HG02588 (cell line): ENCODE measurements around the gene ERFL.
"Not testable (repeated sequence)": the region's sequence is repeated elsewhere in the genome, so short reads cannot be mapped to it uniquely, and the experiment has no call there.

ENCODE experiments used
- ATAC-seq: cut with Tn5 transposase; IDR thresholded peaks from one replicate; pipeline ENCODE4 v1.9.1; 2021; ENCODE audit warnings: mild to moderate bottlenecking, moderate library complexity; ENCODE audit not compliant: unreplicated experiment

The ERFL gene

DNA sequence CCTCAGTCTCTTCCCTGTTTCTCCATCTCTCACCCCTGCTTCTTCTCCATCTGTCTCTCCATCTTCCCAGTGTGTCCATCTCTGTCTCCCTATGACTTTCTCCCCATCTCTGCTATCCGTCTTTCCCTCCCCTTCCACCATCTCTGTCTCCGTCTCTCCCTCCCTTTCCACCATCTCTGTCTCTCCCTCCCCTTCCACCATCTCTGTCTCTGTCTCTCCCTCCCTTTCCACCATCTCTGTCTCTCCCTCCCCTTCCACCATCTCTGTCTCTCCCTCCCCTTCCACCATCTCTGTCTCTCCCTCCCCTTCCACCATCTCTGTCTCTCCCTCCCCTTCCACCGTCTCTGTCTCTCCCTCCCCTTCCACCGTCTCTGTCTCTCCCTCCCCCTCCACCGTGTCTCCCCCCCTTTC is 13.8 kb downstream of the ERFL start:
- not testable (repeated sequence) for ATAC-seq

DNA sequence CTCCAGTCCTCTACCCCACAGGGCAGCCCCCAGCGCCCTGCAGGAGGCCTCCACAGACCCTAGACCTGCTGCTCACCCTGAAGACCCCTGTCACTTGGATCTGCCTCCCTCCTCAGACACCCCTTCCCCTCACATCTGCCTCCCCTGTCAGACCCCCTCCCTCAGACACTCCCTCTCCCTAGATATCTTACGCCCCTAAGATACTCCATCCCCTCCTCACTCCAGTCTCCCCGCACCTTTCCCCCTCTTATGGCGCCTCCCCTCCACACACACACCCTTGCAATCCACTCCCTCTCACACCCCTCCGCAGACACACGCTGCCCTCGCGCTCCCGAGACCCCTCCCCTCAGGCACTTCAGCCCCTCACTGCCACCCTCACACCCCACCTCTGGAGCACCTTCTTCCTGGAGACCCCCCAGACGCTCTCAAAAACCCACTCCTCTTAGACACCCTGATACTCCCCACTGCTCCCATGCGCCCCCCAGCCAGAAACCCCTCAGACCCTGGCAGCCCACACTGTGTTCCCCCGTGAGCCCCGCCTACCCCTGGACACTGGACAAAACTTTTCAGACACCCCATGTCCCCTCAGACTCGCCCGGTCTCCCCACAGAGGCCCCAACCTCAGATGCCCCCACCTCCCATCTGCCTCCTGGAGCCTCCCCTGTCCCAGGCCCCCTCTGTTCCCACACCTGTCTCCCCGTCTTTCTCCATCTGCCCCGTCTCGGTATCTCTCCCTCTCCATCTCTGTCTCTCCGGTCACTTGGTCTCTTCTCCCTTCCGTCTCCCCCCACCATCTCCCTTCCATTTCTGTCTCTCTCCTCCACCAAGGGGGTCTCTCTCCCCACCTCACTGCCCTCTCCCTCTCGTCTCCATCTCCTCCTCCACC is 14.5 kb downstream of the ERFL start:
- no peak for ATAC-seq

DNA sequence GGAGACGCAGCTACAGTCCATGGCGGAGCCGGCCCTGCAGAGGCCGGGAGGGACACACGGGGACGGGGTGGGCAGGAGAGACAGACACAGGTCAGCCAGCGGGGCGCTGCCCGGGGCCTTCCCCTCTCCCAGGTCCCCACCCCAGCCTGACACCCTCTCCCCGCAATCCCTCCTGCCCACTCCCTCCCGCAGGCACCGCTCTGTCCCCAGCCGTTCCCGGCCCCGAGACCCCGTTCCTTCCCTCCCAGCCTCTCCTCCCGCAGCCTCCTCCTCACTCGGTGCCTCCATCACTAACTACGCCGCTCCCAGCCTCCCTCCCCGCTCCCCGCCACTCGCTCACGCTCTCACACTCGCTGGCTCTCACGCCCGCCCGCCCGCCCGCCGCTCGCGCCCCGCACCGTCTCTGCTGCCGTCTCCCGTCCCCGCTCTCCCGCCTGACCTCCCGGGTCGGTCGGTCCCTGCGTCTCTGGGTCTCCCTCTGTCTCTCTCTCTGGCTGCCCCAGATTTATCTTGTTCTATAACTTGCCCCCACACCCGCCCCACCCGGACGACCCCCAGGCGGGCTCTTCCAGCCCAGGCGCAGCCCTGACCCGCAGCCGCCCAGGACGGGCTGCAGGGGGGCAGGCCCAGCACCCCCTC is 15.2 kb downstream of the ERFL start:
- ATAC-seq, result no peak

DNA sequence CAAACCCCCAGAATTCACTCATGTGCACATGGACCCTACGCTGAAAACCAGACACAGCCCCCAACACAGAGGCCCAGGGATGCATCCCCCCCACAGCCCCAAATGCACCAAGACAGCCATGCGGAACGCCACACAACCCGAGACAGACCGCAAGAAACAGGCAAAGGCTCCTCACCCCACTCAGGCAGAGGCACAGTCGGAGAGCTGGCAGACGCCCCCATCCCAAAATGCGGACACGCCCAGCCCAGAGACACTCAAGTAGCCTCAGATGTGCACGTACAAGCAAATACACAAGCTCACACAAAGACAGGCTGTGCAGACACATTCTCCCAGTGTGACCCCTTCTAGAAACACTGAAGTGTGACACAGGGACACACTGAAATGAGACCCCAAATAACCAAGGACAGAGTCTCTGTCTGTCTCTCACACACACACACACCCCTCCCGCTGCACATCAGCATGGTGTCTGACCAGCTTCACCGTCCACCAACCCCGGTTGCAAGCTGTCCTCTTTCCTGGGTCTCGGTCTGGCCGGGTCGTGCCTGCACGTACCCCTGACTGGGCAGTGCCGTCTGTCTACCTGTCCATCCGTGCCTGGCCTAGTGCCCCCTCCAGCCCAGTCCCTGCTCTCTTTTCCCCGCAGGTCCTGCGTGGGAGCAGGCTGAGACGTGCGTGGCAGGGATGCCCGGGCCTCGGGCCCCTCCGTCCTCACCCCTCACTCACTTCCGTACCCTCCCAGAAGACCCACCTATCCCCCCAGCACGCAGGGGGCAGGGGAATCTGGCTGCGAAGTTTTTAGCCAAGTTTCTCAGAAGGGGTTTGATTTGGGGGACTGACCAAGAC is 16.1 kb downstream of the ERFL start:
- no peak for ATAC-seq

DNA sequence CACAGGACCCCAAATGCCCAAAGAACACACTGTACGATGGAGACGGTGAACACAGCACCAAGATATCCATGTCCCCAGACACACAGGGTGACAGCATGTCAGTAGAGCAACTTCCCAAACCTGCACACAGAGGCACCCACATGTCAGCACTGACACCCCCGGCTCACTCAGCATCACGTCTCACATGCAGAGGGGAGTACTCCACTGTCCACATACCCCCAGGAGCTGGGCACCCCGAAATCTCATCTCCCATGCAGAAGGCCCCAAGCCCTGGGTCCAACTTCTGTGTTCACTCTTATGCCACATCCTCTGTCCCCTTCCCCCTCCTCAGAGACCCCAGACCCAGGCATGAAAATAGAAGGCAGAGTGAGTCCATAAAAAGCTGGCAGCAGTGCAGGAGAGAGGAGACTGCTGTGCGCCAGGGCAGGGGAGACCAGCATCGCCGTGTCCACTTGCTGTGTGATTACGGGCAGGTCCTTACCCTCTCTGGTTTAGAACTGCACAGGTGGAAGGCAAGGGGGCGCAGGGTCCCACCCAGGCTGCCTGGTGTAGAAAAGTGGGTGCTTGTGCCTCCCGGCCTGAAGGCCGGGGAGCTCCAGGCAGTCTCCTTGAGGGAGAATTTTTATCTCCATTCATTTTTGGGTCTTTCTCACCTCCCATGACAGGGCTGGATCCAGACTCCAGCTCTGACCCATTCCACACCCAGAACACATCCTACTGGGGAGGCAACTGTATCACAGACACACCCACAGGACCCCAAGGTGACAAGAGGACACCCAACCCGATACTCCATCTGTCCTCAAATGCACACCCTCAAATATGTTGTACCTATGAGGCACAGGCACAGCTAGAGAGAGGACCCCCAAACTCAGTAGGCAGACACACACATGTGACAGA is 17.0 kb downstream of the ERFL start:
- ATAC-seq, result no peak

DNA sequence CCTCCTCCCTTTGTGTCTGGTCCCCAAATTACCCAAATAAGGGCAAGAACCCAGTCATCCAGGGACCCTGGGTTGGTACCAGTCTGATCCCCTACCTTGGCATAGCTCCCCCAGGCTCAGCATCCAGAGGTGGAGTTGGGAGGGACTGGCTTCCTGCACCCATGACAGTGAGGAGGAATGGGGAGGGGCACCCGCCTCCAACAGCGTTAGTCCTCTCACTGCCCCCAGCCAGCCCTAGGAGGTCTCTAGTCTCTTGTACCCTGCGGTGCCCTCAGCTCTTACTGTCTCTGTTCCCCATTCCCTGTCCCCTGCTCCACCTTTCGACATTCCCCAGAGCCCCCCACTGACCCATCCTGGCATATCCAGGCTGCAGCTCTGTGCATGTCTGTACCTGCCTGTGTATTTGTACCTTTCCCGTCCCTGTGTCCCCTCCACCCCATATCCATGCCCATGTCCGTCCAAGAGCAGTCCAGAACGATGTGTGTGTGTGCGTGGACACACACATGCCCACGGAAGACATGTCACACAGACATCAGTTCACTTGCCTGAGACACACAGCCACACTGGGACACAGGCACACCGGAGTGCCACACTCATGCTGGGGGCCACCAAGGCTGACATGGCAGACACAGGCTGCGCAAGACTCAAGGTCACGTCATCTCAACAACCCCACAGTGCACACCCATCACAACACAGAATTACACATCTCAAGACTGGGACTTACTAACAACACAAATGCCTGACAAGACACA is 17.8 kb downstream of the ERFL start:
- no peak for ATAC-seq

DNA sequence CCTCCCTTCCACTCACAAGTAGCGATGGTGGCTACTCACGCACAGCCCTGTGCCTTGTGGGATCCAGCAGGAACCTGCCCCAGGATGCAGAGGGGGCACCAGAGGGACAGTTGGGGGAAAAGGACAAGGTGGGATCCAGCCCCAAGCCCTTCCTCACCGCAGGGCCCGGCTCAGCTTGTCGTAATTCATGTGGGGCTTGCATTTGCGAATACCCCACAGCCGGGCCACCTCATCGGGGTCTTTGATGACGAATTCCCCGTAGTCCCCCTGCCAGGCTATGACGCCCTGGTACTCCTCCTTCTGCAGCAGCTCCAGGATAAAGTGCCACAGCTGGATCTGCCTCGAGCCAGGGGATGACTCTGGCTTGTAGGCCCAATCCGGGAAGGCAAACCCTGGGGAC is 18.5 kb downstream of the ERFL start:
- no peak for ATAC-seq

DNA sequence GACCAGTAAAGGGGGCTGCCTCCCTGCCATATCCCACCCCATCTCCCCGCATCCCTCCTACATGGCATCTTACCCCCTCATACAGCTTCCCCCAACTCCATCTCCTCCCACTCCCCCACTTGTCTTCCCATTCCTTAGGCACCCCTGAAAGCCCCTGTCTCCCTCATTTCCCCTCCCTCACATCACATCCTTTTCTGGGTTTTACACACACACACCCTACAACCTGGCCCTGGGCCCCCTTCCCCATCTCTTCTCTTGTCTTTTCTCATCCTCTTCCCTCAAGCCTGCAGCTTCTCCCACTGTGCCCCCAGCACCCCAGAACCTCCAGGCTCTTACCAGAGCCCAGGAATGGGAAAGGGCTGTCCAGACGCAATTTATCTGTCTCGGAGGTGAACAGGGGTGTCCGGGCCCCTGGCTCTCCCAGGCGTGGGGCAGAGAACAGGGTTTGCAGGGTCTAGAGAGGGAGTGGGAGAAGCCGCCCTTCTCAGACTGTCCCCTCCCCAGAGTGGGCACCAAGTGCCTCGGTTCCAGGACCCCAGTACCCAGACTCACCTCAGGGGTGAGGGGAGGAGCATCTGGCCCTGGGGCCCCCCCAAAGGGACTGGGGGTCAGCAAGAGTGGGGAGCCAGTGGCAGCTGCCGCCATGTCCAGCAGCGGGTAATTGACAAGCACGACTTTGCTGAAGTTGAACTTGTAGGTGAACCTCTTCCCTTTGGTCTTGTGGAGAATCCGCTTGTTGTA is 19.4 kb downstream of the ERFL start:
- no peak for ATAC-seq

DNA sequence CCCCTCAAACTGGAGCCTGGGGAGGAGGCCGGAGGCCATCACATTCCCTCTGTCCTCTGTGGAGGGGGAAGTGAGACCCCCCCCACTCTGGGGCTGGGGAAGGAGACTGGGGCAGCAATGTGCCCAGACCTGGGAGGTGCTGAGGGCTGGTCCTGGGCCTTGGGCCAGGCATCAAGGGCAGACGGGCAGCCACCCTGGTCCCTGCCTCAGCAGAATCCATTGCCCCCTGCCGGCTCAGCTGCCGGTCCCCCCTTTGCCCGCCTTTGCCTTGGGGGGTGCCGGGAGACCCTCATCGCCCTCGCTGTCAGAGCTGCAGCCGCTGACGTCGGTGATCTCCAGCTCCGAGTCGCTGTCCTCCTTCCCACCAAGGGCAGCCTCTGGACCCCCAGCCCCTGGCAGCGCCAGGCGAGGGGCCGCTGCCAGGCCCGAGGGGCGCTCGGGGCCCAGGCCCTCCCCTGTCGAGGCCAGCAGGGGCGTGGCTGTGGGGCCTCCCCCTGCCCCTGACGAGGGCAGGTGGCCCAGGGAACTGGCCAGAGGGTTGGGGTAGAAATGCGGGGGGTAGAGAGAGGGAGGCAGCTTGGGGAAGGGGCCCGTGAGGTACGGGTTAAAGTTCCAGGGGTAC is 20.1 kb downstream of the ERFL start:
- no peak for ATAC-seq

DNA sequence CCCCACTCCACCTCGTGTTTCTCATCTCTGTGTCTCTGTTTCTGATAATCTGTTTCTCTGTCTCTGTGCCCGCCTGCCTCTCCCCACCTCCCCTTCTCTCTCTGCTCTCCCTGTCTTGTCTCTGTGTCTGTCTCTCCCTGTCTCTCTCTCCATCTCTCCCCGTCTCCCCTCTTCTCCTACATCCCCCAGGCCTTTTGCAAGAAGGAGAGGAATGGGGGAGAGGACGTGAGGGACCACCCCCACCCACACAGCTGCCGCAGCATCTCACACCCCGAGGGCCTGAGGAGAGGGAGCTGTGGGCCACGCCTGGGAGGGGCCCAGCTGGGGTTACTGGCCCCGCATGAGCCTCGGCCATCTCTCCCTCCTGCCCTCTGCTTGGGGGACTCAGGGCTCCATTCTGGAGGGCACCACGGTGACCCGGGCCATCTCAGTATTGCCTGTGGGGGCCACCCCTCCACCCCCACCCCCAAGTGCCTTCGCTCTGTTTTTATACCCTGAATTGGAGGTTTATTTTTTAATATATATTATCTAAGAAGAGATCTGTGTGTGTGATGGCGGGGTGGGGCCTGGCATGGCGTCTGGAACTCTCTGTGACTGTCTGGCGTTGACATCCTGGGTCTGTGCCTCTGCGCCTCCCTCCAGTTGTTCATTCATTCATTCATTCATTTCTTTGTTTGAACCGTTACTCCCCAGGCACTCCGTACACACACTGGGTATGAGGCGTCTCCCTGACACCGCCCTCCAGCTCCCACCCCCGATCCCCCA is 21.2 kb downstream of the ERFL start:
- ATAC-seq, result no peak

DNA sequence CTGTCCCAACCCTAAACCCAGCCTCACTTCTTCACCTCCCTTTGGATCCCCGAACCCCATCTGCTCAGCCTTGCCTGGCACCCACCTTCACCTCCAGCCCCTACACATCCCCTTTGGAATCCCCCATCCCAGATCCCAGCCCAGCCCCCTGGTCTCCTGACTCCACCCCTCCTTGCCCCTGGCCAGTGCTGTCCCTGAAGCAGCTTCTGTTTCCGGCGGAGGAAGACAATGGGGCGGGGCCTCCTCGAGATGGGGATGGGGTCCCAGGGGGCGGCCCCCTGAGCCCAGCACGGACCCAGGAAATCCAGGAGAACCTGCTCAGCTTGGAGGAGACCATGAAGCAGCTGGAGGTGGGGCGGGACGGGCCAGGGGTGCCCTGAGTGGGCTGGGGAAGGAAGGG is 22.0 kb downstream of the ERFL start:
- ATAC-seq, result no peak

DNA sequence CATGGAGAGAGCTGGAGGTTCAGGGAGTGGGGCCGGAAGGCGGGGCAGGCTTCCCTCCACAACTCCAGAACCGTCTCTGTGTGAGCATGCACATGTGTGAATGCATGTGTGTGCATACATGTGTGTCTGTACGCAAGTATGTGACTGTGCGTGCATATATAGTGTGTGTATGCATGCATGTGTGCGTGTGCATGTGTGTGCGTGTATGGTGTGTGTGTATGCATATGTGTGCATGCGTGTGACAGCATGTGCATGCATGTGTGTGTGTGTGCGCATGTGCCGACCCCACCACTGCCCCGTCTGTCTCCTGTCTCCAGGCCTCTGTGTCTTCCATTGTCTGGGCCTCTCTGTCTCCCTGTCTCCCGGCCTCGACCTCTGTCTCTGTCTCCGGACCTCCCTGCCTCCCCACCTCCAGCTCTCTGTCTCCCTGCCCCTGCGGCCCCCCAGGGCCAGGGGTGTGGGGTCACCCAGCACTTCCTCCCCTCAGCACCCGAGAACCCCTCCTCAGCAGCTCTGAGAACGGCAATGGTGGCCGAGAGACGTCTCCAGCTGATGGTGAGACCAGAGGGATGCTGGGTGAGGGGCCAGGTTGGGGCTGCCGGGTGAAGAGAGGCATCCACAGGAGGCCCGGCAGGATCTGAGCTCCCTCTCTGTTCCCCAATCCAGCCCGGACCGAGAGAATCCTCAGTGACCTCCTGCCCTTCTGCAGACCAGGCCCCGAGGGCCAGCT is 22.8 kb downstream of the ERFL start:
- ATAC-seq, result no peak

DNA sequence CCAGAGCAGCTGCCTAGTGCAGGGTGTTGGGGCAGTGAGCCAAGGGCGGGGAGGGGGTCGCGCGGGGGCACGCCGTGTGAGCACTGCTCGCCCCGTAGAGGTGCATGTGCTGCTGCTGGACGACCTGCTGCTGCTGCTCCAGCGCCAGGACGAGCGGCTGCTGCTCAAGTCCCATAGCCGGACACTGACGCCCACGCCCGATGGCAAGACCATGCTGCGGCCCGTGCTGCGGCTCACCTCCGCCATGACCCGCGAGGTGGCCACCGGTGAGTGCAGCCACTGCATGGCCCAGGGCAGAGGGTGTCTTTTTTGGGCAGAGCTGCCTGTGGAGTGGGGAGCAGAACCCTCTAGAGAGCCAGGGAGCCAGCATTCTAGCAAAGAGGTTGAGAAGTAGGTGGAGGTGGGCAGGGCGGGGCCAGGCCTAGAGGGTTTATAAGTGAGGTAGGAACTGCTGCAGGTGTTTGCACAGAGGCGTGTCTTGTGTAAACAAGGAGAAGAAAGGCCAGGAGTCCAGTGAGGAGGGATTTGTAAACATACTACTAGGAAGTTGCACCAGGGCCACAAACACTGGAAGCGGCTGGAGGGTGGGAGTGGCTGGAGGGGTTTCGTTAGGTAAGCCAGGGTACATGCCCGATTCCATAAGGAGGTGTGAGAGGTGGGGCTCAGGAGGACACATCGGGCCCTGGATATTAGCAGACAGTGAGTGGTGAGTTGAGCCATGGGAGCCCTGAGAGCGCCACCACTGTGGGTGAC is 24.0 kb downstream of the ERFL start:
- no peak for ATAC-seq

DNA sequence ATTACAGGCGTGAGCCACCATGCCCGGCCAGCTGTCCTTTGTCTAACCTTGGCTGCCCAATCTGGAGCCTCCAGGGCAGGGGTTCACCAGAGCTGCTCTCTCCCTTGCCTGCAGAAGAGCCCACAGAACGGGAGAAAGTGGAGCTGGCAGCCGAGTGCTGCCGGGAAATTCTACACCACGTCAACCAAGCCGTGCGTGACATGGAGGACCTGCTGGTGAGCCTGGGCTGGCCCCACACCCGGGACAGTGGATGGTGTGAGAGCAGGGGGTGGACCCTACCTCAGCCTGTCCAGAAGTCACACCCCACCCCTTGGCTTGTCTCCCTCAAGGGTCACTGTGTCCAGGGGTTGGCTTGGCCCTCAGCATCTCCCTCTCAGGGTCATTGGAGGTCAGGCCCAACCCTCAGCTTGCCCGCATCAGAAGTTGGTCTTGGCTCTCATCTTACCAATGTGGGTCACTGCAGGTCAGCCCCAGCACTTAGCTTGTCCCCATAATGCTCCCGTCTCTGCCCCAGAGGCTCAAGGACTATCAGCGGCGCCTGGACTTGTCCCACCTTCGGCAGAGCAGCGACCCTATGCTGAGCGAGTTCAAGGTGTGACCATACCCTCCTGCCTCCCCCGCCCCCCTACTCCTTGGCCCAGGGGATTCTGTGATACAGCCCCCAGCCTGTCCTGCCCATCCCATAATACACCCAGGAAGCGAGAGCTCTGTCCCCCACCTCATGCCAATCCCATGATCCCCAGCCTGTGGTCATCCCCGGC is 24.9 kb downstream of the ERFL start:
- no peak for ATAC-seq

DNA sequence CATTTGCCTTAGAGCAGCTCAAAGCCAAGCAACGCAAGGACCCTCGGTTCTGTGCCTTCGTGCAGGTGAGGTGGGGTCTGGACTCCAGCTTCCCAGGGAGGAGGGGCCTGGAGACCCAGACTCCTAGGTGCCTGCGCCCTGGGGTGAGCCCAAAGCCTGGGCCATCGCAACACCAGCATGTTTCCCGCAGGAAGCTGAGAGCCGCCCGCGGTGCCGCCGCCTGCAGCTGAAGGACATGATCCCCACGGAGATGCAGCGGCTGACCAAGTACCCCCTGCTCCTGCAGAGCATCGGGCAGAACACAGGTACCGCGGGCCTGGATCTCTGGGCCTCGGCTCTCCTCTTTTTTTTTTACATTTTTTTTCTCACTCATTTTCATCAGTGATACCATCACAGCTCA is 25.7 kb downstream of the ERFL start:
- ATAC-seq, result no peak
